ENCODE results near the gene ATP8A1.
"Not testable (repeated sequence)": the region's sequence is repeated elsewhere in the genome, so short reads cannot be mapped to it uniquely, and the experiment has no call there.

Gene ATP8A1

DNA sequence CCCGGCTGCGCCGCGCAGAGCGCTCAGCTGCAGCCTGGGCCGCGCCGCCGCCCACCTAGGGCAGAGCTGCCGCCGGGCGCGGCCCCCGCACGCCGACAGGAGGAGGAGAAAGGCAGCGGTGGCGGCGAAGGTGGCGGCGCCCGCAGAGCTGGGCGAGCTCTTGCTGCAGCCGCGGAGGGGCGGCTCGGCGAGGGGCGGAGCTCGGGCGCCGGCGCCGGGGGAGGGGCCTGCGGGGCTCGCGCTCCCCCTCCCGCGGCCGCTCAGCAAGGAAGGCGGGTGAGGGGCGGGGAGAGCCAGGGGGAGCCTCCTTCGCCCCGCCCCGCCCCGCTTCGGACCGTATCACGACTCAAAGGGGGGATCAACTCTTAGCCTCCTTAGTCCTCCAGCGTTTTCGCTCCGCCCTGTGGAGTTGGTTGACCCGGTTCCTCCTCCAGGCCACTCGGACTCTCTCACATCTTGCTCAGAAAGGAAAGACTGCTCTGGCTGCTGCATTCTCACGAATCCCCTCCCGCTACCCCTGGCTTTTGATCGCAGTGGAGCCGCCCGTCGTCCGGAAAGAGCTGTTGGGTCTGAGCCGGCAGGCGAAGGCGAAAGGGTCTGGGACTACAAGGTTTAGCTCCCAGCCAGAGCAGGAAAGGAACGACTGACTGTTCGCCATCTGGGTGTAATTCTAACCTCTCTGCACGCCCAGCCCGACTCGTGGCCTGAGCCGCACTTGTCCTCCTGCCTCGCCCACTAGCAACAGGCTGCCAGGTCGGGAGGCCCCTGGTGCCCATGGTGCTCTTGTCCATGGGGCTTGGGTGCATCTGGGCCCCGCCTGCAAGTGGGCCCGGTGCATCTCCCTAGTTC, at the start of gene ATP8A1:
Gene ATP8A1, minus strand, starts transcription at position 162 of the 849 bp plus-strand sequence. CDS start 232 bp downstream, outside the sequence.
- Histone ChIP-seq H3K4me1 (peaks cover 3% of the 10 kb centered on the region), H3K79me2 (peaks cover 2% of the 10 kb centered on the region), H2AFZ (peak within 1 kb of the TSS; percentile 94), H3K9ac (no peak within 1 kb of the TSS), H3K4me3 (ENCODE audit: low read depth, low read length) (peak within 1 kb of the TSS; percentile 88), H3K9me3 (ENCODE audit: control insufficient read depth, low read length) (no peaks in the 10 kb centered on the region), H3K27me3 (ENCODE audit: control insufficient read depth, insufficient read depth, low read length) (no peaks in the 10 kb centered on the region), H3K36me3 (ENCODE audit: control insufficient read depth, insufficient read depth, low read length) (no peaks in the 10 kb centered on the region), H3K4me2 (ENCODE audit: low read length) (peak within 1 kb of the TSS; percentile 98), H3K27ac (peak within 1 kb of the TSS; percentile 91)
- TF ChIP-seq, protein P1, sequence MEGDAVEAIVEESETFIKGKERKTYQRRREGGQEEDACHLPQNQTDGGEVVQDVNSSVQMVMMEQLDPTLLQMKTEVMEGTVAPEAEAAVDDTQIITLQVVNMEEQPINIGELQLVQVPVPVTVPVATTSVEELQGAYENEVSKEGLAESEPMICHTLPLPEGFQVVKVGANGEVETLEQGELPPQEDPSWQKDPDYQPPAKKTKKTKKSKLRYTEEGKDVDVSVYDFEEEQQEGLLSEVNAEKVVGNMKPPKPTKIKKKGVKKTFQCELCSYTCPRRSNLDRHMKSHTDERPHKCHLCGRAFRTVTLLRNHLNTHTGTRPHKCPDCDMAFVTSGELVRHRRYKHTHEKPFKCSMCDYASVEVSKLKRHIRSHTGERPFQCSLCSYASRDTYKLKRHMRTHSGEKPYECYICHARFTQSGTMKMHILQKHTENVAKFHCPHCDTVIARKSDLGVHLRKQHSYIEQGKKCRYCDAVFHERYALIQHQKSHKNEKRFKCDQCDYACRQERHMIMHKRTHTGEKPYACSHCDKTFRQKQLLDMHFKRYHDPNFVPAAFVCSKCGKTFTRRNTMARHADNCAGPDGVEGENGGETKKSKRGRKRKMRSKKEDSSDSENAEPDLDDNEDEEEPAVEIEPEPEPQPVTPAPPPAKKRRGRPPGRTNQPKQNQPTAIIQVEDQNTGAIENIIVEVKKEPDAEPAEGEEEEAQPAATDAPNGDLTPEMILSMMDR (IDR thresholded peaks at IDR 0.05): no peak

GRCh38 chr4:42706086-42706485, 49.2 kb upstream of the ATP8A1 start:
- no peaks in the 10 kb centered on the region for H3K27me3 ChIP-seq (ENCODE audit: control insufficient read depth, insufficient read depth, low read length)
- H3K4me2 ChIP-seq (ENCODE audit: low read length): no peak overlapping the region
- no peak overlapping the region for H3K9ac ChIP-seq
- H3K9me3 ChIP-seq (ENCODE audit: control insufficient read depth, low read length): no peaks in the 10 kb centered on the region
- TF ChIP-seq, protein P1 (IDR thresholded peaks at IDR 0.05): no peak
- H3K4me3 ChIP-seq (ENCODE audit: low read depth, low read length): no peak overlapping the region
- H2AFZ ChIP-seq: no peak overlapping the region
- H3K79me2 ChIP-seq: no peaks in the 10 kb centered on the region
- no peak overlapping the region for H3K27ac ChIP-seq
- H3K4me1 ChIP-seq: peaks cover 9% of the 10 kb centered on the region
- no peaks in the 10 kb centered on the region for H3K36me3 ChIP-seq (ENCODE audit: control insufficient read depth, insufficient read depth, low read length)

DNA sequence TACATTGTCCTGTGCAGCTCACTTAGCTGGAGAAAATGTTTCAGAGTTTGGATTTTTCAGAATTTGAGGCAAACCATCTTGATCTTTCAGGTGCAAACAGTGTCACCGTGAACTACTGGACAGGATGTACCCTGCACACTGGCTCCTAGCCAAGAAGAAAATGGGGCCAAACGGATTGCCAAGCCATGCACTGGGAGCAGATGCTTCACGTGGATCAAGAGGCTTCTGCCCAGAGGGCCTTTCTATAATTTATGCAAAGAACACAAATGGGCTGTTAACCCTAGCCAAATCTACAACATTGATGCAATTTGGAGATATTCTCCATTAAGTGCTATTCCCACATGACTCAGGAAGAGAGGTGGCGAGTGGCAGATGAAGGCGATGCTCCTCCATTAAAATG, 46.9 kb upstream of the ATP8A1 start:
- Histone ChIP-seq H3K4me1 (peaks cover 5% of the 10 kb centered on the region), H3K36me3 (ENCODE audit: control insufficient read depth, insufficient read depth, low read length) (no peaks in the 10 kb centered on the region), H3K9ac (no peak overlapping the region), H3K79me2 (no peaks in the 10 kb centered on the region), H3K4me3 (ENCODE audit: low read depth, low read length) (no peak overlapping the region), H2AFZ (no peak overlapping the region), H3K9me3 (ENCODE audit: control insufficient read depth, low read length) (no peaks in the 10 kb centered on the region), H3K4me2 (ENCODE audit: low read length) (no peak overlapping the region), H3K27ac (no peak overlapping the region), H3K27me3 (ENCODE audit: control insufficient read depth, insufficient read depth, low read length) (no peaks in the 10 kb centered on the region)
- TF ChIP-seq, protein P1 (IDR thresholded peaks at IDR 0.05): no peak

GRCh38 chr4:42702895-42703294, 46.0 kb upstream of the ATP8A1 start:
- no peaks in the 10 kb centered on the region for H3K79me2 ChIP-seq
- no peak overlapping the region for H3K4me3 ChIP-seq (ENCODE audit: low read depth, low read length)

DNA sequence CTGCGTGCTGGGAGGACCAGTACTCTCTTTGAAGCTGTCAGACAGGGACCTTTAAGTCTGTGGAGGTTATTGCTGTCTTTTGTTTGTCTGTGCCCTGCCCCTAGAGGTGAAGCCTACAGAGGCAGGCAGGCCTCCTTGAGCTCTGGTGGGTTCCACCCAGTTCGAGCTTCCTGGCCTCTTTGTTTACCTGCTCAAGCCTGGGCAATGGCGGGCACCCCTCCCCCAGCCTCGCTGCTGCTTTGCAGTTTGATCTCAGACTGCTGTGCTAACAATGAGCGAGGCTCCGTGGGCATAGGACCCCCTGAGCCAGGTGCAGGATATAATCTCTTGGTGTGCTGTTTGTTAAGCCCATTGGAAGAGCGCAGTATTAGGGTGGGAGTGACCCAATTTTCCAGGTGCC, 44.9 kb upstream of the ATP8A1 start:
- not testable (repeated sequence) for H3K4me3 ChIP-seq (ENCODE audit: low read depth, low read length); H3K27ac ChIP-seq; H3K79me2 ChIP-seq

More at GRCh38 chr4:42702895-42703294, 46.0 kb upstream of the ATP8A1 start:
- no peak overlapping the region for H3K4me2 ChIP-seq (ENCODE audit: low read length)
- no peaks in the 10 kb centered on the region for H3K36me3 ChIP-seq (ENCODE audit: control insufficient read depth, insufficient read depth, low read length)
- peaks cover 5% of the 10 kb centered on the region for H3K4me1 ChIP-seq
- H3K9ac ChIP-seq: no peak overlapping the region
- H3K27ac ChIP-seq: no peak overlapping the region
- no peaks in the 10 kb centered on the region for H3K27me3 ChIP-seq (ENCODE audit: control insufficient read depth, insufficient read depth, low read length)
- H2AFZ ChIP-seq: no peak overlapping the region
- TF ChIP-seq, protein P1 (IDR thresholded peaks at IDR 0.05): no peak
- no peaks in the 10 kb centered on the region for H3K9me3 ChIP-seq (ENCODE audit: control insufficient read depth, low read length)

More for the DNA sequence above, 44.9 kb upstream of the ATP8A1 start:
- H2AFZ ChIP-seq; H3K4me2 ChIP-seq (ENCODE audit: low read length); H3K9me3 ChIP-seq (ENCODE audit: control insufficient read depth, low read length); H3K27me3 ChIP-seq (ENCODE audit: control insufficient read depth, insufficient read depth, low read length); H3K4me1 ChIP-seq; H3K36me3 ChIP-seq (ENCODE audit: control insufficient read depth, insufficient read depth, low read length); H3K9ac ChIP-seq: not testable (repeated sequence)

Measured in parathyroid adenoma (tissue), 2 donors.